Measurements from ENCODE around the gene TENM3.

DNA sequence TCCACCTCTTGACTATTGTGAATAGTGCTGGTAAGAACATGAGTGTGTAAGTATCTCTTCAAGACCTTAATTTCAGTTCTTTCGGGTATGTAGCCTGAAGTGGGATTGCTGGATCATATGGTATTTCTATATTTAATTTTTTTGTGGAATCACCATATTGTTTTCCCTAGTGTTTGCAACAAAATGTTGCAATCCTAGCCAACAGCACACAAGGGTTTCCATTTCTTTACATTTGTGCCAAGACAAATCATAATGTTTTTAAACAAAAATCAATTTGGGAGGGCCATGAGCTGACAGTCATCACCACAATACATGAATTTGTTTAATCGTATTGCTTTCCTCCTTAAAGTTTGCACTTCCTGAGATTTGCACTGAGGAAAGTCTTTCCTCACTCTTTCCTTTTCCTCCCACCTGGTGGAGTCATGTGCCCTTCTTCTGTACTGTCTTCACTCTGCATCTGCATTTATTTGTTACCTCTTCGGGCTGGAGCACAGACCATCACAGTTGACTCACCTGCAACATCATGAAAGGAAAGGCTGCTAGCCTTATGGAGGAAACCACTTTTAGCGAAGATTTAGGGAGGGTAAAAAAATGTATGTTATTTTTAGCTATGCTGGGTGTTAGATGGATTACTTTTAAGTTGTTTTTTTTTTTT lies 404.6 kb downstream of the TENM3 start:
- TF ChIP-seq, protein P1, sequence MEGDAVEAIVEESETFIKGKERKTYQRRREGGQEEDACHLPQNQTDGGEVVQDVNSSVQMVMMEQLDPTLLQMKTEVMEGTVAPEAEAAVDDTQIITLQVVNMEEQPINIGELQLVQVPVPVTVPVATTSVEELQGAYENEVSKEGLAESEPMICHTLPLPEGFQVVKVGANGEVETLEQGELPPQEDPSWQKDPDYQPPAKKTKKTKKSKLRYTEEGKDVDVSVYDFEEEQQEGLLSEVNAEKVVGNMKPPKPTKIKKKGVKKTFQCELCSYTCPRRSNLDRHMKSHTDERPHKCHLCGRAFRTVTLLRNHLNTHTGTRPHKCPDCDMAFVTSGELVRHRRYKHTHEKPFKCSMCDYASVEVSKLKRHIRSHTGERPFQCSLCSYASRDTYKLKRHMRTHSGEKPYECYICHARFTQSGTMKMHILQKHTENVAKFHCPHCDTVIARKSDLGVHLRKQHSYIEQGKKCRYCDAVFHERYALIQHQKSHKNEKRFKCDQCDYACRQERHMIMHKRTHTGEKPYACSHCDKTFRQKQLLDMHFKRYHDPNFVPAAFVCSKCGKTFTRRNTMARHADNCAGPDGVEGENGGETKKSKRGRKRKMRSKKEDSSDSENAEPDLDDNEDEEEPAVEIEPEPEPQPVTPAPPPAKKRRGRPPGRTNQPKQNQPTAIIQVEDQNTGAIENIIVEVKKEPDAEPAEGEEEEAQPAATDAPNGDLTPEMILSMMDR (IDR thresholded peaks at IDR 0.05; ENCODE audit: extremely low read depth in 1 of 2, insufficient read depth in 1 of 2, low read depth in 1 of 2, low read length in 2 of 2) = no peak
- TF ChIP-seq POLR2A (IDR thresholded peaks at IDR 0.05; ENCODE audit: low read depth, low read length) (no peak), GATA2 (IDR thresholded peaks at IDR 0.05; ENCODE audit: insufficient read depth, insufficient read length, low read depth, low read length) (no peak), POLR2AphosphoS5 (IDR thresholded peaks at IDR 0.05; ENCODE audit: insufficient read depth, low read depth, low read length) (no peak), EZH2 (IDR thresholded peaks at IDR 0.05; ENCODE audit: borderline replicate concordance, low read depth, low read length, severe bottlenecking) (no peak)
- TF ChIP-seq, protein P2, sequence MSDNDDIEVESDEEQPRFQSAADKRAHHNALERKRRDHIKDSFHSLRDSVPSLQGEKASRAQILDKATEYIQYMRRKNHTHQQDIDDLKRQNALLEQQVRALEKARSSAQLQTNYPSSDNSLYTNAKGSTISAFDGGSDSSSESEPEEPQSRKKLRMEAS (IDR thresholded peaks at IDR 0.05; ENCODE audit: insufficient read depth, insufficient read length) = no peak
